Endothelial cell of umbilical vein (primary cell): Measurements from ENCODE around the gene OR6C3. TPM values are rescaled to one million over a fixed set of nuclear protein-coding genes. Genes with fewer than 3 reads are reported as not detected.

ENCODE experiments used
- BruUV-seq: library from RNA; stranded (reverse); fragments of 400-500 nt; replicated peaks from 2 replicates; lab custom pipeline; 2021; lab: Mats Ljungman, UMichigan
- CTCF ChIA-PET: fragments of 300-600, 350-600 bp; sonication (Branson Sonifier 250); formaldehyde crosslinking; loops from one replicate; lab custom pipeline; 2021; ENCODE audit warnings: antibody characterized with exemption, inconsistent platforms; lab: Charles Lee
- POLR2A ChIA-PET: fragments of 300-600, 350-600 bp; sonication (Branson Sonifier 250); formaldehyde crosslinking; loops from one replicate; lab custom pipeline; 2021; ENCODE audit warnings: antibody characterized with exemption, inconsistent platforms; lab: Charles Lee
- DNase-seq: peaks from one replicate; pipeline ENCODE4 v3.0.0-alpha.2; 2011; ENCODE audit warnings: low read depth, low spot score
- FAIRE-seq: peaks from 2 replicates; lab custom pipeline; 2011; peaks lifted over from hg19 to GRCh38; lab: Jason Lieb, UNC
- H2AFZ ChIP-seq: 2 replicates; pipeline ENCODE4 v1.6.0; 2012; ENCODE audit warnings: low read depth, low read length, control low read depth, inconsistent platforms
- H3K27ac ChIP-seq: 2 replicates; pipeline ENCODE4 v1.5.1; 2011; ENCODE audit warnings: low read depth, mild to moderate bottlenecking, control low read depth, low read length, moderate library complexity; ENCODE audit not compliant: insufficient read depth
- H3K27me3 ChIP-seq, 2 experiments: 2 replicates each; pipeline versions ENCODE4 v1.6.0 to v1.6.1; 2011; ENCODE audit warnings: low read length in 2 of 2, mixed read lengths in 1 of 2; ENCODE audit not compliant: control insufficient read depth in 2 of 2, insufficient read depth in 2 of 2
- H3K36me3 ChIP-seq, 2 experiments: 2 replicates in 1 of 2; 3 replicates in 1 of 2; pipeline ENCODE4 v1.5.1; 2011; ENCODE audit warnings: low read length in 2 of 2, mild to moderate bottlenecking in 1 of 2, moderate library complexity in 1 of 2; ENCODE audit not compliant: control insufficient read depth in 2 of 2, insufficient read depth in 2 of 2; ENCODE audit errors: extremely low read depth in 1 of 2
- H3K4me1 ChIP-seq: 3 replicates; pipeline ENCODE4 v1.5.1; 2011; ENCODE audit warnings: mild to moderate bottlenecking, low read length; ENCODE audit not compliant: control insufficient read depth, insufficient read depth; ENCODE audit errors: extremely low read depth
- H3K4me2 ChIP-seq: 2 replicates; pipeline ENCODE4 v1.6.1; 2011; ENCODE audit warnings: low read length, control low read depth, mixed read lengths; ENCODE audit not compliant: insufficient read depth
- H3K4me3 ChIP-seq, 3 experiments: fragments of 200-600 bp in 1 of 3; sonication (generic), shearing (Covaris generic) in 1 of 3; replicated peaks in 1 of 3; 2 replicates each; pipeline ENCODE4 v1.5.1; 2011 to 2016; ENCODE audit warnings: control low read depth in 3 of 3, low read length in 3 of 3, mild to moderate bottlenecking in 2 of 3, inconsistent platforms in 1 of 3, low read depth in 1 of 3, moderate library complexity in 1 of 3; ENCODE audit not compliant: insufficient read depth in 1 of 3
- H3K79me2 ChIP-seq: 2 replicates; pipeline ENCODE4 v1.6.0; 2012; ENCODE audit warnings: low read length, inconsistent platforms; ENCODE audit not compliant: control insufficient read depth, insufficient read depth
- H3K9ac ChIP-seq: replicated peaks from 2 replicates; pipeline ENCODE3; 2011; ENCODE audit warnings: low read length, control low read depth; ENCODE audit not compliant: insufficient read depth; ENCODE audit errors: extremely low read depth
- H3K9me1 ChIP-seq: replicated peaks from 3 replicates; pipeline ENCODE4 v1.6.0; 2011; ENCODE audit warnings: mild to moderate bottlenecking, low read length; ENCODE audit not compliant: control insufficient read depth, insufficient read depth; ENCODE audit errors: extremely low read depth
- H3K9me3 ChIP-seq: replicated peaks from 2 replicates; pipeline ENCODE4 v1.5.1; 2012; ENCODE audit warnings: low read length, inconsistent platforms; ENCODE audit not compliant: control insufficient read depth, insufficient read depth
- H4K20me1 ChIP-seq: replicated peaks from 2 replicates; pipeline ENCODE3; 2011; ENCODE audit warnings: mild to moderate bottlenecking, low read length; ENCODE audit not compliant: control insufficient read depth, insufficient read depth; ENCODE audit errors: extremely low read depth
- EZH2 ChIP-seq: IDR thresholded peaks from 2 replicates; pipeline ENCODE4 v1.6.1; 2012; ENCODE audit warnings: borderline replicate concordance, low read depth, mild to moderate bottlenecking, moderate library complexity, low read length, inconsistent platforms; ENCODE audit not compliant: severe bottlenecking
- FOS ChIP-seq: IDR thresholded peaks from 2 replicates; pipeline ENCODE4 v1.6.1; 2011; ENCODE audit warnings: mild to moderate bottlenecking, low read length, moderate library complexity, borderline replicate concordance; ENCODE audit not compliant: insufficient read depth
- GATA2 ChIP-seq: IDR thresholded peaks from 2 replicates; pipeline ENCODE4 v1.7.0; 2011; ENCODE audit warnings: low read depth, mild to moderate bottlenecking, moderate library complexity, mixed read lengths, low read length; ENCODE audit not compliant: insufficient read length, insufficient read depth
- MYC ChIP-seq: IDR thresholded peaks from one replicate; pipeline ENCODE4 v1.6.1; 2011; ENCODE audit warnings: mild to moderate bottlenecking, low read depth, low read length
- POLR2A ChIP-seq: IDR thresholded peaks from 2 replicates; pipeline ENCODE4 v1.6.1; 2012; ENCODE audit warnings: low read depth, mild to moderate bottlenecking, control low read depth, low read length
- POLR2AphosphoS5 ChIP-seq: IDR thresholded peaks from 2 replicates; pipeline ENCODE4 v1.6.1; 2012; ENCODE audit warnings: low read depth, mild to moderate bottlenecking, control low read depth, low read length, moderate library complexity; ENCODE audit not compliant: insufficient read depth
- dilution Hi-C: fragments of 300-500 bp; cut with MboI; formaldehyde crosslinking; loops from one replicate; pipeline ENCODE4 v1.15.0; 2019; ENCODE audit warnings: low sequenced_read_pairs; ENCODE audit not compliant: extremely low pct_ligation_motif_present
- intact Hi-C: fragments of 100-400 bp; cut with micrococcal nuclease; formaldehyde crosslinking; loops from one replicate; pipeline ENCODE4 v1.10.0; 2022
- polyA plus RNA-seq, 4 experiments: library from polyadenylated mRNA; depleted of rRNA in 3 of 4; stranded (reverse) in 3 of 4; unstranded in 1 of 4; fragments of >200 nt; gene quantifications; 2 replicates each; pipeline versions ENCODE4 v1.2.1 to v1.2.3, GENCODE V29; 2011 to 2012; ENCODE audit warnings: missing spikeins in 1 of 4
- total RNA-seq: library from RNA; stranded (reverse); gene quantifications from 2 replicates; pipeline ENCODE4 v1.2.3, GENCODE V29; 2021
- TF ChIP-seq, protein P1 (sequence below): IDR thresholded peaks from 2 replicates; pipeline ENCODE4 v1.6.1; 2011; ENCODE audit not compliant: insufficient read depth, insufficient read length

Gene OR6C3
- total and polyA plus RNA-seq, 2 donors (not counting 3 experiments of a cell fraction or from before 2014, with no cell fraction given) = not detected

DNA sequence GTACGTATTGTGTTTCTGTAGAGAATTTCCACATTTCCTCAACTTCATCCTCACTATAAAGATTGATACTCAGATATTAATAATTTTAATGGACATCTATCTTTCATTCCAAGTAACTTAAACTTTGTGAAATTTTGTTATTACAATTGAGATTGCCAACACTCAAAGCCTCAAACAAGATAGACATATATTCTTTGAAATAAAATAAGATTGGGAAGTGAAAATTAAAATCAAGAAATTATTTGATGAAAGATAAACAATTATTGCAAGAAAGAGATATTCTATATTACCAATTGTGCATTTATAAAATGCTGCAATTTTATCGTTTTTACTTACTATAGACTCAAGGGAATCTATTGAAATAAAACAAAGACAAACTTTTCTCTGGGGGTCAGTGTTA lies 34.1 kb upstream of the OR6C3 start, which contains the start of gene OR6C6:
Gene OR6C6 (minus strand): TSS at position 101 of the 400 bp plus-strand sequence. CDS start 1,337 bp downstream, outside the sequence.
- Histone ChIP-seq H3K4me1 (no peaks in the 10 kb centered on the region), H3K9me3 (no peaks in the 10 kb centered on the region), H3K27me3 (no peaks in the 10 kb centered on the region), H3K79me2 (no peaks in the 10 kb centered on the region), H4K20me1 (no peaks in the 10 kb centered on the region), H3K36me3 (no peaks in the 10 kb centered on the region), H3K4me3 (no peak within 1 kb of the TSS), H3K9ac (no peak within 1 kb of the TSS), H3K27ac (no peak within 1 kb of the TSS), H3K9me1 (no peaks in the 10 kb centered on the region), H3K4me2 (no peak within 1 kb of the TSS), H2AFZ (no peak within 1 kb of the TSS)
- dilution Hi-C loops = no loop called here
- FAIRE-seq (no peak), DNase-seq (no peak)
- ChIA-PET POLR2A (no interaction called here), CTCF (no interaction called here)
- no TSS peak for BruUV-seq
- TF ChIP-seq, protein P1, sequence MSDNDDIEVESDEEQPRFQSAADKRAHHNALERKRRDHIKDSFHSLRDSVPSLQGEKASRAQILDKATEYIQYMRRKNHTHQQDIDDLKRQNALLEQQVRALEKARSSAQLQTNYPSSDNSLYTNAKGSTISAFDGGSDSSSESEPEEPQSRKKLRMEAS = no peak
- TF ChIP-seq EZH2 (no peak), POLR2AphosphoS5 (no peak), GATA2 (no peak), FOS (no peak), POLR2A (no peak), MYC (no peak)
- intact Hi-C loops = no loop called here

DNA sequence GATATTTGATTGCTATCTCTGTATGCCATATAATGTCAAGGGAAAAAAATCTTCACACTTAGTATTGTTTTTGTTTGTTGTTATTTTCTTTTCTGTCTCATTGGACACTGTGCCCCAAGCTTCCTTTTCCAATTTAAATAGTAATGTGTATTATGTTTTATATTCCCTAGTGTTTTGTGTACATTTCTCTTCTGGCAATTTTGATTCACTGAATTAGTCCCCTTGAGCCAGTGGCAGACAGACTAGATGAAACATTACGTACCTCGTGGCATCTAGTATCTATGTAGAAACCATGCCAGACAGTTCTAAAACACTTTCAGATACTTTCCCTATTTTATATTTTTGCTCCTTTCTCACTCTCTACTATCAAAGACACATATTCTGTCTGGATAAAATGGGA lies 16.5 kb upstream of the OR6C3 start, which contains the start of gene OR6C1:
Gene OR6C1 (plus strand): TSS at position 301 of the 400 bp plus-strand sequence. CDS start 6,257 bp downstream, outside the sequence.
- Histone ChIP-seq H2AFZ (no peak within 1 kb of the TSS), H3K27me3 (no peaks in the 10 kb centered on the region), H3K9me1 (no peaks in the 10 kb centered on the region), H3K4me1 (no peaks in the 10 kb centered on the region), H3K36me3 (no peaks in the 10 kb centered on the region), H3K9ac (no peak within 1 kb of the TSS), H3K27ac (no peak within 1 kb of the TSS), H3K4me2 (no peak within 1 kb of the TSS), H3K9me3 (no peaks in the 10 kb centered on the region), H3K4me3 (no peak within 1 kb of the TSS), H3K79me2 (no peaks in the 10 kb centered on the region), H4K20me1 (no peaks in the 10 kb centered on the region)
- dilution Hi-C loops (no loop called here), intact Hi-C loops (no loop called here)
- no peak for TF ChIP-seq POLR2AphosphoS5
- TF ChIP-seq, protein P1 = no peak
- DNase-seq (no peak), FAIRE-seq (no peak)
- ChIA-PET CTCF (no interaction called here), POLR2A (no interaction called here)
- no TSS peak for BruUV-seq
